Measurements from ENCODE around the gene GINS2. TPM values are rescaled to one million over a fixed set of nuclear protein-coding genes. Genes with fewer than 3 reads are reported as not detected.

GINS2 gene
- total RNA-seq, 1 donor from 2014 or later: 2.6 TPM

GRCh38 chr16:85640254-85640558 lies 48.5 kb downstream of the GINS2 start:
- no peak for DNase-seq (ENCODE audit: low spot score)

- no peak for DNase-seq (ENCODE audit: low spot score)
Measured at GRCh38 chr16:85639529-85640253, 49.1 kb downstream of the GINS2 start.

- no peak for DNase-seq (ENCODE audit: low spot score)
Measured at GRCh38 chr16:85638695-85639409, 49.9 kb downstream of the GINS2 start.

- no peak for DNase-seq (ENCODE audit: low spot score)
Measured at GRCh38 chr16:85637808-85638647, 50.7 kb downstream of the GINS2 start.

GRCh38 chr16:85637061-85637807 lies 51.5 kb downstream of the GINS2 start:
- DNase-seq (ENCODE audit: low spot score): no peak

- DNase-seq (ENCODE audit: low spot score): no peak
Measured at GRCh38 chr16:85636234-85636812, 52.4 kb downstream of the GINS2 start.

GRCh38 chr16:85635545-85636140 lies 53.1 kb downstream of the GINS2 start:
- no peak for DNase-seq (ENCODE audit: low spot score)

- DNase-seq (ENCODE audit: low spot score): no peak
Measured at GRCh38 chr16:85634747-85635544, 53.8 kb downstream of the GINS2 start.

- DNase-seq (ENCODE audit: low spot score): no peak
Measured at GRCh38 chr16:85633888-85634287, 54.9 kb downstream of the GINS2 start.

GRCh38 chr16:85633438-85633743 lies 55.4 kb downstream of the GINS2 start:
- no peak for DNase-seq (ENCODE audit: low spot score)

GRCh38 chr16:85632709-85633437 lies 55.9 kb downstream of the GINS2 start:
- no peak for DNase-seq (ENCODE audit: low spot score)

GRCh38 chr16:85631802-85632393 lies 56.9 kb downstream of the GINS2 start:
- no peak for DNase-seq (ENCODE audit: low spot score)

- DNase-seq (ENCODE audit: low spot score): no peak
Measured at GRCh38 chr16:85631230-85631629, 57.5 kb downstream of the GINS2 start.

GRCh38 chr16:85629853-85630252 lies 58.9 kb downstream of the GINS2 start:
- DNase-seq (ENCODE audit: low spot score): no peak

- DNase-seq (ENCODE audit: low spot score): no peak
Measured at GRCh38 chr16:85629326-85629725, 59.4 kb downstream of the GINS2 start.

- no peak for DNase-seq (ENCODE audit: low spot score)
Measured at GRCh38 chr16:85628645-85629044, 60.1 kb downstream of the GINS2 start.

GRCh38 chr16:85628265-85628556 lies 60.5 kb downstream of the GINS2 start:
- DNase-seq (ENCODE audit: low spot score): no peak

- DNase-seq (ENCODE audit: low spot score): no peak
Measured at GRCh38 chr16:85627526-85628264, 61.1 kb downstream of the GINS2 start.

GRCh38 chr16:85627089-85627488 lies 61.7 kb downstream of the GINS2 start:
- DNase-seq (ENCODE audit: low spot score): no peak
